Measurements from ENCODE around the gene AMN. TPM values are rescaled to one million over a fixed set of nuclear protein-coding genes. Genes with fewer than 3 reads are reported as not detected.

AMN gene
- total RNA-seq, 1 experiment from 2014 or later = 21.8 TPM

DNA sequence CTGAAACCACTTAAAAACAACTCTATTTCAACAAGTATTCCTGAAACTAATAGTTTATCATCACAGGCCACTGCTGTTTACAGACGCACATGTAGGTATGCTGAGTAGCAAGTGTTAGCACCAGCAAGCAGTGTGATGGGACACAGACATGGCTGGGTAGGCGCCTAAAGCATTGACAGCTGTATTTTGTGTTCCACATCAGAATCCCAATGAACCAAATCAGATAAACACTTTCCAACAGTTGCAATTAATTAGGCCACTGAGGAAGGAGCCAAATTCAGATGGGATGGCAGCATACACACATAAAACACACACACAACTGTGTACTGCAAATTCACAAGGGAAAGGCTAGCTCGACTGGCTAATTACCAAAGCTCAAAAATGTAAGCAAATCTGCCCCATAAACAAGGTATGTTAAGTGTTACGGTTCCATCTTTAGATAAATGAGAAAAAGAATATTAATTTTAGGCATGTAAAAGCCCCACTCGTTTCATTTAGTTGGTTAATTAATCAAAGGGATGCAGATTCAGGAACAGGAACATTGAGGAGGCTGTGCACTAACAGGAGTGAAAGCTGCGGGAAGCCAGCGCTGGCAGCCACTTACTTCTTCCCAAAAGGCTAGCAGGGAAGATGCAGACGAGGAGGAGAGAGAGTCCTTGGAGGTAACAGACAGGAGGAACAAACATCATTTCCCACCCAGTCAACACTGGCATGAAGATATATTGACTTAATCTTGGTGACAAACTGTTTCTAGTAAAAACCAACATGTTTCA is 33.4 kb downstream of the AMN start:
- Histone ChIP-seq H3K36me3 (ENCODE audit: low read depth) (peaks cover 69% of the 10 kb centered on the region), H2AFZ (no peak overlapping the region)
- CTCF ChIA-PET = no interaction called here

DNA sequence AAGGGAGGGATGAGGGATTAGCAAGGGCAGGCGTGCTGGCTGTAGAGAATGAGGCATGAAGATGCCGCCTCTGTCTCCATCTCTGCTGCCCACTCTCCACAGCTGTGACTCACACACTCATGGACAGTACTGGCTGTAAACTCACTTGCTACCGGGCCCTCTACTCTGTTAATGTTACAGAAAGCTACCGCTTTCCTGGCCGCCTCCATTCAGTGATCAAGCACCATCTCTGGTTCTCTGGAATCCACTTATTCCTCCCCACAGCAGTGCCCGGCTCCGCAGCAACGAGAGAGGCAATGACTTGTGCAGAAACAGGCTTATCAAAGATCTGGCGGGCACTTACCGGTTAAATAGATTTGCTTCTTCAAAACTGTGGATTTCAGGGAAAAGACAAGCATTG is 34.8 kb downstream of the AMN start:
- intact Hi-C loops (cut with micrococcal nuclease; ENCODE audit: unreplicated experiment) = no loop called here
- no peaks in the 10 kb centered on the region for H3K79me2 ChIP-seq (ENCODE audit: low read depth)
- no peak overlapping the region for H3K4me2 ChIP-seq
- H3K9me3 ChIP-seq (ENCODE audit: insufficient read depth, low read depth) = no peaks in the 10 kb centered on the region
- peaks cover 10% of the 10 kb centered on the region for H4K20me1 ChIP-seq (ENCODE audit: insufficient read depth)
- peaks cover 64% of the 10 kb centered on the region for H3K36me3 ChIP-seq (ENCODE audit: low read depth)
- peaks cover 21% of the 10 kb centered on the region for H3F3A ChIP-seq (ENCODE audit: insufficient read depth, low read depth)
- H3K27me3 ChIP-seq (ENCODE audit: insufficient read depth, low read depth) = no peaks in the 10 kb centered on the region
- H2AFZ ChIP-seq = no peak overlapping the region
- CTCF ChIA-PET = no interaction called here
- no peak for TF ChIP-seq EZH2 (IDR thresholded peaks at IDR 0.05; ENCODE audit: low read depth)
- TF ChIP-seq, protein P1, sequence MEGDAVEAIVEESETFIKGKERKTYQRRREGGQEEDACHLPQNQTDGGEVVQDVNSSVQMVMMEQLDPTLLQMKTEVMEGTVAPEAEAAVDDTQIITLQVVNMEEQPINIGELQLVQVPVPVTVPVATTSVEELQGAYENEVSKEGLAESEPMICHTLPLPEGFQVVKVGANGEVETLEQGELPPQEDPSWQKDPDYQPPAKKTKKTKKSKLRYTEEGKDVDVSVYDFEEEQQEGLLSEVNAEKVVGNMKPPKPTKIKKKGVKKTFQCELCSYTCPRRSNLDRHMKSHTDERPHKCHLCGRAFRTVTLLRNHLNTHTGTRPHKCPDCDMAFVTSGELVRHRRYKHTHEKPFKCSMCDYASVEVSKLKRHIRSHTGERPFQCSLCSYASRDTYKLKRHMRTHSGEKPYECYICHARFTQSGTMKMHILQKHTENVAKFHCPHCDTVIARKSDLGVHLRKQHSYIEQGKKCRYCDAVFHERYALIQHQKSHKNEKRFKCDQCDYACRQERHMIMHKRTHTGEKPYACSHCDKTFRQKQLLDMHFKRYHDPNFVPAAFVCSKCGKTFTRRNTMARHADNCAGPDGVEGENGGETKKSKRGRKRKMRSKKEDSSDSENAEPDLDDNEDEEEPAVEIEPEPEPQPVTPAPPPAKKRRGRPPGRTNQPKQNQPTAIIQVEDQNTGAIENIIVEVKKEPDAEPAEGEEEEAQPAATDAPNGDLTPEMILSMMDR (conservative IDR thresholded peaks at IDR 0.05) = no peak
- POLR2A ChIA-PET (ENCODE audit: unreplicated experiment) = no interaction called here
- BruUV-seq (replicated peaks) = no TSS peak
- no peaks in the 10 kb centered on the region for H3K4me1 ChIP-seq (replicated peaks; ENCODE audit: insufficient read depth)
- no peak for DNase-seq
- H3K4me3 ChIP-seq = no peak overlapping the region
- no peak overlapping the region for H3K27ac ChIP-seq
- no peaks in the 10 kb centered on the region for H3K9me2 ChIP-seq (ENCODE audit: insufficient read depth)

More for the DNA sequence above, 33.4 kb downstream of the AMN start:
- no peak overlapping the region for H3K4me3 ChIP-seq
- no peaks in the 10 kb centered on the region for H3K9me3 ChIP-seq (ENCODE audit: insufficient read depth, low read depth)
- TF ChIP-seq EZH2 (IDR thresholded peaks at IDR 0.05; ENCODE audit: low read depth) = no peak
- TF ChIP-seq, protein P1 (conservative IDR thresholded peaks at IDR 0.05) = no peak
- no peak overlapping the region for H3K27ac ChIP-seq
- H3F3A ChIP-seq (ENCODE audit: insufficient read depth, low read depth) = peaks cover 23% of the 10 kb centered on the region
- POLR2A ChIA-PET (ENCODE audit: unreplicated experiment) = no interaction called here
- no peaks in the 10 kb centered on the region for H3K27me3 ChIP-seq (ENCODE audit: insufficient read depth, low read depth)
- no peak for DNase-seq
- H3K79me2 ChIP-seq (ENCODE audit: low read depth) = no peaks in the 10 kb centered on the region
- intact Hi-C loops (cut with micrococcal nuclease; ENCODE audit: unreplicated experiment) = no loop called here
- no peaks in the 10 kb centered on the region for H3K4me1 ChIP-seq (replicated peaks; ENCODE audit: insufficient read depth)
- BruUV-seq (replicated peaks) = no TSS peak
- no peak overlapping the region for H3K4me2 ChIP-seq
- peaks cover 11% of the 10 kb centered on the region for H4K20me1 ChIP-seq (ENCODE audit: insufficient read depth)
- H3K9me2 ChIP-seq (ENCODE audit: insufficient read depth) = no peaks in the 10 kb centered on the region

DNA sequence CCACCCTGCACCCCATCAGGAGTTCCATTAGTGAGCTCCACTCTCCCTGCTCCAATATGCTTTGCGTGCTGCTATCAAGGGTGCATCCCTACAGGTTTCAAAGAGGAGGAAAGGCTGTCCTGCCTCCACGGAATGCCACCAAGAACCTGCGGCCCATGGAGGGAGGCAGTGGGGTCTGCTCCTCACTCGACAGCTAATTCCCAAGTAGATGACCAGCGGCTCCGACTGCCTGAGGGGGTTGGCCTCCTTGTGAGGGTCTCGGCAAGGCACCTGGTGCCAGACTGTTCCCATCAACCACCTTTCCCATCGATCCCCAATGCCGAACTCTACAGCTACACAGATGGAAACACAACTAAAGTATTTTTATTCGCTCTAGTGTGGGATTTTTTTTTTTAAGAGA is 36.0 kb downstream of the AMN start:
- H3K27me3 ChIP-seq (ENCODE audit: insufficient read depth, low read depth) = no peaks in the 10 kb centered on the region
- H3K9me2 ChIP-seq (ENCODE audit: insufficient read depth) = no peaks in the 10 kb centered on the region
- H3K79me2 ChIP-seq (ENCODE audit: low read depth) = no peaks in the 10 kb centered on the region
- ChIA-PET POLR2A (ENCODE audit: unreplicated experiment) (interaction anchor here (0.6 to 0.7 kb wide), 2 partner anchors 85 to 214 kb away, joined by 5 to 11 read pairs; no protein-coding TSS in a partner anchor), CTCF (no interaction called here)
- no peak for DNase-seq
- no peaks in the 10 kb centered on the region for H3K9me3 ChIP-seq (ENCODE audit: insufficient read depth, low read depth)
- intact Hi-C loops (cut with micrococcal nuclease; ENCODE audit: unreplicated experiment) = no loop called here
- peaks cover 3% of the 10 kb centered on the region; the same call in 1 of the 2 replicates for H4K20me1 ChIP-seq (ENCODE audit: insufficient read depth)
- no peak overlapping the region for H3K4me2 ChIP-seq
- no peak overlapping the region for H3K4me3 ChIP-seq
- no peak overlapping the region for H3K27ac ChIP-seq
- H3K4me1 ChIP-seq (replicated peaks; ENCODE audit: insufficient read depth) = no peaks in the 10 kb centered on the region
- H2AFZ ChIP-seq = no peak overlapping the region
- peaks cover 22% of the 10 kb centered on the region for H3F3A ChIP-seq (ENCODE audit: insufficient read depth, low read depth)
- no TSS peak for BruUV-seq (replicated peaks)
- H3K36me3 ChIP-seq (ENCODE audit: low read depth) = peaks cover 64% of the 10 kb centered on the region
- no peak for TF ChIP-seq EZH2 (IDR thresholded peaks at IDR 0.05; ENCODE audit: low read depth)
- TF ChIP-seq, protein P1 (conservative IDR thresholded peaks at IDR 0.05) = no peak
